Measurements from ENCODE around the gene MRPL4.
"Not testable (repeated sequence)": the region's sequence is repeated elsewhere in the genome, so short reads cannot be mapped to it uniquely, and the experiment has no call there.

Gene MRPL4

GRCh38 chr19:10230861-10231611 lies 21.0 kb upstream of the MRPL4 start, which contains the start of gene S1PR2:
S1PR2 (minus strand) TSS chr19:10231331; CDS start chr19:10224905, 6,426 bp downstream.
- Histone ChIP-seq H3K9me3 (ENCODE audit: low read length) (no peaks in the 10 kb centered on the region), H3K27ac (ENCODE audit: low read depth, low read length) (peak within 1 kb of the TSS; percentile 98), H3K36me3 (ENCODE audit: insufficient read depth, low read length) (no peaks in the 10 kb centered on the region), H3K4me3 (ENCODE audit: low read depth in 1 of 2, low read length in 2 of 2) (peak within 1 kb of the TSS; percentile 76 to 97), H3K9ac (ENCODE audit: low read length) (peak within 1 kb of the TSS; percentile 33), H3K4me1 (ENCODE audit: insufficient read depth, low read length) (peaks cover 10% of the 10 kb centered on the region), H3K27me3 (ENCODE audit: control insufficient read depth in 1 of 2, insufficient read depth in 2 of 2, low read length in 2 of 2) (no peaks in the 10 kb centered on the region)

GRCh38 chr19:10231612-10232228 lies 20.3 kb upstream of the MRPL4 start:
- H3K9ac ChIP-seq (ENCODE audit: low read length): no peak overlapping the region
- H3K27ac ChIP-seq (ENCODE audit: low read depth, low read length): peak overlapping the region; percentile 98
- no peaks in the 10 kb centered on the region for H3K36me3 ChIP-seq (ENCODE audit: insufficient read depth, low read length)
- H3K9me3 ChIP-seq (ENCODE audit: low read length): no peaks in the 10 kb centered on the region
- peaks cover 10% of the 10 kb centered on the region for H3K4me1 ChIP-seq (ENCODE audit: insufficient read depth, low read length)
- peak overlapping the region; percentile 76 to 97 for H3K4me3 ChIP-seq (ENCODE audit: low read depth in 1 of 2, low read length in 2 of 2)
- no peaks in the 10 kb centered on the region for H3K27me3 ChIP-seq (ENCODE audit: control insufficient read depth in 1 of 2, insufficient read depth in 2 of 2, low read length in 2 of 2)

GRCh38 chr19:10233946-10234345 lies 18.1 kb upstream of the MRPL4 start:
- no peak overlapping the region for H3K27ac ChIP-seq (ENCODE audit: low read depth, low read length)
- no peaks in the 10 kb centered on the region for H3K36me3 ChIP-seq (ENCODE audit: insufficient read depth, low read length)
- no peaks in the 10 kb centered on the region for H3K9me3 ChIP-seq (ENCODE audit: low read length)
- peaks cover 4% of the 10 kb centered on the region for H3K4me1 ChIP-seq (ENCODE audit: insufficient read depth, low read length)
- no peak overlapping the region for H3K4me3 ChIP-seq (ENCODE audit: low read depth in 1 of 2, low read length in 2 of 2)
- H3K27me3 ChIP-seq (ENCODE audit: control insufficient read depth in 1 of 2, insufficient read depth in 2 of 2, low read length in 2 of 2): no peaks in the 10 kb centered on the region
- no peak overlapping the region for H3K9ac ChIP-seq (ENCODE audit: low read length)

DNA sequence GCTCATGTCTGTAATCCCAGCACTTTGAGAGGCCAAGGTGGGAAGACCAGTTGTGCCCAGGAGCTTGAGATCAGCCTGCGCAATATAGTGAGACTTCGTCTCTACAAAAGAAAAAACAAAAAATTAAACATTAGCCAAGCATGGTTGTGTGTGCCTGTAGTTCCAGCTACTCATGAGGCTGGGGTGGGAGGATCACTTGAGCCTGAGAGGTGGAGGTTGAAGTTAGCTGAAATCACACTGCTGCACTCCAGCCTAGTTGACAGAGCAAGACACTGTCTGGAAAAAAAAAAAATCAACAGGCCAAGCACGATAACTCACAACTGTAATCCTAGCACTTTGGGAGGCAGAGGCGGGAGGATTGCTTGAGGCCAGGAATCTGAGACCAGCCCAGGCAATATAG lies 17.0 kb upstream of the MRPL4 start:
- H3K4me1 ChIP-seq (ENCODE audit: insufficient read depth, low read length): no peaks in the 10 kb centered on the region
- no peak overlapping the region for H3K4me3 ChIP-seq (ENCODE audit: low read depth in 1 of 2, low read length in 2 of 2)
- no peak overlapping the region for H3K9ac ChIP-seq (ENCODE audit: low read length)
- no peaks in the 10 kb centered on the region for H3K9me3 ChIP-seq (ENCODE audit: low read length)
- H3K36me3 ChIP-seq (ENCODE audit: insufficient read depth, low read length): no peaks in the 10 kb centered on the region
- no peak overlapping the region for H3K27ac ChIP-seq (ENCODE audit: low read depth, low read length)
- no peaks in the 10 kb centered on the region for H3K27me3 ChIP-seq (ENCODE audit: control insufficient read depth in 1 of 2, insufficient read depth in 2 of 2, low read length in 2 of 2)

DNA sequence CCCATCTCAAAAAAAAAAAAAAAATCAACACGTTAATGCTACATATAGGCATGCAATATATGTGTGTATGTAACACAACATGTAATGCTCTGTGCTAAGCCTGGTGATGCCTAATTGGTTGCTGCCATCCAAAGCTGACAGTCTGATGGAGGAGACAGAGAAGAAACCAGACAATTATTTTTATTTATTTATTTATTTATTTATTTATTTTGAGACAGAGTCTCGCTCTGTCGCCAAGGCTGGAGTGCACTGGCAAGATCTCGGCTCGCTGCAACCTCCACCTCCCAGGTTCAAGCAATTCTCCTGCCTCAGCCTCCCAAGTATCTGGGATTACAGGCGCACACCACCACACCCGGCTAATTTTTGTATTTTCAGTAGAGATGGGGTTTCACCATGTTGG lies 16.6 kb upstream of the MRPL4 start:
- H3K4me1 ChIP-seq (ENCODE audit: insufficient read depth, low read length); H3K27ac ChIP-seq (ENCODE audit: low read depth, low read length); H3K27me3 ChIP-seq (ENCODE audit: control insufficient read depth in 1 of 2, insufficient read depth in 2 of 2, low read length in 2 of 2); H3K9ac ChIP-seq (ENCODE audit: low read length); H3K36me3 ChIP-seq (ENCODE audit: insufficient read depth, low read length); H3K4me3 ChIP-seq (ENCODE audit: low read depth in 1 of 2, low read length in 2 of 2); H3K9me3 ChIP-seq (ENCODE audit: low read length): not testable (repeated sequence)

GRCh38 chr19:10237702-10238101 lies 14.3 kb upstream of the MRPL4 start:
- Histone ChIP-seq H3K27ac (ENCODE audit: low read depth, low read length) (no peak overlapping the region), H3K27me3 (ENCODE audit: control insufficient read depth in 1 of 2, insufficient read depth in 2 of 2, low read length in 2 of 2) (no peaks in the 10 kb centered on the region), H3K9ac (ENCODE audit: low read length) (no peak overlapping the region)

DNA sequence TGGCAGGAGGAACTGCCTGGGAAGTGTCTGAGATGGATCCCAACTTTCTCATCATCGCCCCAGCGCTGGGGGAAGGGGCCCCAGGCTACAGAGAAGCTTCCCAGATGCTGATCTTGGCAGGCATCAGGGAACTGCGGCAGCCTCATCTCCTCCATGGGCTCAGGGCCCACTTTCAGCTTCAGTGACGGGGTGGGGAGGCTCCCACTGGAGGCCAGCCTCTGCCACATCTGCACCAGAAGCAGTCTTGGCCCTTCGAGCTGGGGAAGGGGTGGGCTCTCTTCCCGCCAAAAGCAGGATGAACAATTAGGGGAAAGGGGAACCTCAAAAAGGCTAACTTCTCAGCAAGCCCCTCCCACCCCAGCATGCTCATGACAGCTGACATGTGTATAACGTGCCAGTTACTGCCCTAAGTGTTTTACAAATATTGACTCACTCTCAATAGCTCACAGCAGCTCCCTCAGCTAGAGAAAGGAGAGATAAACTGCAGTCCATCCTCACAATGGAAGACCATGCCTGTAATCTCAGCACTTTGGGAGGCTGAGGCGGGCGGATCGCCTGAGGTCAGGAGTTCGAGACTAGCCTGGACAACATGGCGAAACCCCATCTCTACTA lies 13.7 kb upstream of the MRPL4 start:
- H3K27me3 ChIP-seq (ENCODE audit: control insufficient read depth in 1 of 2, insufficient read depth in 2 of 2, low read length in 2 of 2): no peaks in the 10 kb centered on the region
- no peak overlapping the region for H3K4me3 ChIP-seq (ENCODE audit: low read depth in 1 of 2, low read length in 2 of 2)
- no peak overlapping the region for H3K27ac ChIP-seq (ENCODE audit: low read depth, low read length)
- no peak overlapping the region for H3K9ac ChIP-seq (ENCODE audit: low read length)
- H3K4me1 ChIP-seq (ENCODE audit: insufficient read depth, low read length): no peaks in the 10 kb centered on the region
- no peaks in the 10 kb centered on the region for H3K36me3 ChIP-seq (ENCODE audit: insufficient read depth, low read length)
- no peaks in the 10 kb centered on the region for H3K9me3 ChIP-seq (ENCODE audit: low read length)

More at GRCh38 chr19:10237702-10238101, 14.3 kb upstream of the MRPL4 start:
- H3K9me3 ChIP-seq (ENCODE audit: low read length): no peaks in the 10 kb centered on the region
- no peak overlapping the region for H3K4me3 ChIP-seq (ENCODE audit: low read depth in 1 of 2, low read length in 2 of 2)
- no peaks in the 10 kb centered on the region for H3K36me3 ChIP-seq (ENCODE audit: insufficient read depth, low read length)
- H3K4me1 ChIP-seq (ENCODE audit: insufficient read depth, low read length): no peaks in the 10 kb centered on the region

GRCh38 chr19:10241826-10242449 lies 10.1 kb upstream of the MRPL4 start:
- H3K9ac ChIP-seq (ENCODE audit: low read length); H3K9me3 ChIP-seq (ENCODE audit: low read length); H3K4me3 ChIP-seq (ENCODE audit: low read depth in 1 of 2, low read length in 2 of 2); H3K27me3 ChIP-seq (ENCODE audit: control insufficient read depth in 1 of 2, insufficient read depth in 2 of 2, low read length in 2 of 2); H3K36me3 ChIP-seq (ENCODE audit: insufficient read depth, low read length); H3K27ac ChIP-seq (ENCODE audit: low read depth, low read length); H3K4me1 ChIP-seq (ENCODE audit: insufficient read depth, low read length): not testable (repeated sequence)

GRCh38 chr19:10243606-10244005 lies 8.4 kb upstream of the MRPL4 start:
- Histone ChIP-seq H3K4me1 (ENCODE audit: insufficient read depth, low read length) (no peaks in the 10 kb centered on the region), H3K27me3 (ENCODE audit: control insufficient read depth in 1 of 2, insufficient read depth in 2 of 2, low read length in 2 of 2) (no peaks in the 10 kb centered on the region)

GRCh38 chr19:10245189-10245939 lies 6.7 kb upstream of the MRPL4 start:
- no peak overlapping the region for H3K4me3 ChIP-seq (ENCODE audit: low read depth in 1 of 2, low read length in 2 of 2)
- H3K4me1 ChIP-seq (ENCODE audit: insufficient read depth, low read length): no peaks in the 10 kb centered on the region
- H3K27me3 ChIP-seq (ENCODE audit: control insufficient read depth in 1 of 2, insufficient read depth in 2 of 2, low read length in 2 of 2): no peaks in the 10 kb centered on the region

More at GRCh38 chr19:10243606-10244005, 8.4 kb upstream of the MRPL4 start:
- Histone ChIP-seq H3K9ac (ENCODE audit: low read length) (no peak overlapping the region), H3K36me3 (ENCODE audit: insufficient read depth, low read length) (no peaks in the 10 kb centered on the region), H3K27ac (ENCODE audit: low read depth, low read length) (no peak overlapping the region), H3K4me3 (ENCODE audit: low read depth in 1 of 2, low read length in 2 of 2) (no peak overlapping the region), H3K9me3 (ENCODE audit: low read length) (no peaks in the 10 kb centered on the region)

DNA sequence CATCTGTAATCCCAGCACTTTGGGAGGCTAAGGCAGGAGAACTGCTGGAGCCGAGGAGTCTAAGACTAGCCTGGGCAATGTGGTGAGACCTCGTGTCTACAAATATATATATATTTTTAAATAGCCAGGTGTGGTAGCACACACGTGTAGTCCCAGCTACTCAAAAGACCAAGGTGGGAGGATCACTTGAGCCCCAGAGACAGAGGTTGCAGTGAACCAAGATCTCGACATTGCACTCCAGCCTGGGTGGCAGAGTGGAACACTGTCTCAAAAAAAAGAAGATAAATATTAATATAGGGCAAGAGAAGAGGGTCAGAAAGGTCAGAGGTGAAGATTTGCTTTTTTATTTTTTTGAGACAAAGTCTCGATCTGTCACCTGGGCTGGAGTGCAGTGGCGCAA lies 5.5 kb upstream of the MRPL4 start:
- H3K9ac ChIP-seq (ENCODE audit: low read length): no peak overlapping the region
- H3K36me3 ChIP-seq (ENCODE audit: insufficient read depth, low read length): no peaks in the 10 kb centered on the region
- H3K4me1 ChIP-seq (ENCODE audit: insufficient read depth, low read length): peaks cover 5% of the 10 kb centered on the region

More at GRCh38 chr19:10245189-10245939, 6.7 kb upstream of the MRPL4 start:
- Histone ChIP-seq H3K27ac (ENCODE audit: low read depth, low read length) (no peak overlapping the region), H3K9me3 (ENCODE audit: low read length) (no peaks in the 10 kb centered on the region), H3K9ac (ENCODE audit: low read length) (no peak overlapping the region), H3K36me3 (ENCODE audit: insufficient read depth, low read length) (no peaks in the 10 kb centered on the region)

More for the DNA sequence above, 5.5 kb upstream of the MRPL4 start:
- Histone ChIP-seq H3K27ac (ENCODE audit: low read depth, low read length) (no peak overlapping the region), H3K9me3 (ENCODE audit: low read length) (no peaks in the 10 kb centered on the region), H3K4me3 (ENCODE audit: low read depth in 1 of 2, low read length in 2 of 2) (no peak overlapping the region), H3K27me3 (ENCODE audit: control insufficient read depth in 1 of 2, insufficient read depth in 2 of 2, low read length in 2 of 2) (no peaks in the 10 kb centered on the region)
